HEK293 (cell line): Measurements from ENCODE around the gene CEP89.
"Not testable (repeated sequence)": the region's sequence is repeated elsewhere in the genome, so short reads cannot be mapped to it uniquely, and the experiment has no call there.

Experiments
- CTCF ChIA-PET: fragments of 350-600 bp; formaldehyde crosslinking; extraction: SDS; loops from one replicate; lab custom pipeline; 2021; ENCODE audit warnings: antibody characterized with exemption; lab: Yijun Ruan, JAX
- POLR2A ChIA-PET: fragments of 300-600 bp; formaldehyde crosslinking; extraction: SDS; loops from one replicate; lab custom pipeline; 2020; ENCODE audit warnings: antibody characterized with exemption, inconsistent platforms; lab: Yijun Ruan, JAX
- H3K27ac ChIP-seq: fragments of 200-500 bp; sonication (Bioruptor generic); 2 replicates; pipeline ENCODE4 v1.5.1; 2014; ENCODE audit warnings: low read depth, low read length, control low read depth, inconsistent platforms; ENCODE audit errors: extremely low read depth
- H3K36me3 ChIP-seq, 2 experiments: fragments of 200-500 bp in 1 of 2; sonication (Bioruptor generic) in 1 of 2; 1 replicate in 1 of 2; 2 replicates in 1 of 2; pipeline ENCODE4 v1.5.1; 2014 to 2017; ENCODE audit warnings: inconsistent platforms in 2 of 2, low read length in 2 of 2; ENCODE audit not compliant: control insufficient read depth in 2 of 2, insufficient read depth in 1 of 2
- H3K4me1 ChIP-seq: fragments of 200-500 bp; sonication (Bioruptor generic); 2 replicates; pipeline ENCODE4 v1.5.1; 2014; ENCODE audit warnings: mild to moderate bottlenecking, low read length, inconsistent platforms; ENCODE audit not compliant: control insufficient read depth, insufficient read depth
- H3K4me3 ChIP-seq: 2 replicates; pipeline ENCODE4 v1.5.1; 2011; ENCODE audit warnings: low read depth, mild to moderate bottlenecking, control low read depth, low read length, moderate library complexity
- H3K9me3 ChIP-seq: fragments of 200-500 bp; sonication (Bioruptor generic); 2 replicates; pipeline ENCODE4 v1.5.1; 2014; ENCODE audit warnings: low read depth, low read length, inconsistent platforms; ENCODE audit not compliant: control insufficient read depth, insufficient read depth
- FEZF1 ChIP-seq: fragments of 450-650 bp; formaldehyde crosslinking; IDR thresholded peaks from 2 replicates; pipeline ENCODE4 v1.5.1; 2016; ENCODE audit warnings: missing biosample characterization, missing genetic modification characterization
- GFI1B ChIP-seq: fragments of 450-650 bp; formaldehyde crosslinking; IDR thresholded peaks from 2 replicates; pipeline ENCODE4 v1.5.1; 2016; ENCODE audit warnings: missing biosample characterization, missing genetic modification characterization
- KLF9 ChIP-seq: fragments of 450-650 bp; formaldehyde crosslinking; IDR thresholded peaks from 2 replicates; pipeline ENCODE4 v1.5.1; 2016; ENCODE audit warnings: missing biosample characterization, missing genetic modification characterization, low read depth
- MEIS1 ChIP-seq: sonication (generic); formaldehyde crosslinking; IDR thresholded peaks from 2 replicates; pipeline ENCODE4 v1.8.1; 2022; ENCODE audit warnings: missing genetic modification reagents, mild to moderate bottlenecking, borderline replicate concordance
- MZF1 ChIP-seq: fragments of 450-650 bp; formaldehyde crosslinking; IDR thresholded peaks from 2 replicates; pipeline ENCODE4 v1.5.1; 2017; ENCODE audit warnings: missing biosample characterization, missing genetic modification characterization, borderline replicate concordance
- SCRT1 ChIP-seq: fragments of 450-650 bp; formaldehyde crosslinking; IDR thresholded peaks from 2 replicates; pipeline ENCODE4 v1.5.1; 2016; ENCODE audit warnings: missing biosample characterization, missing genetic modification characterization, borderline replicate concordance
- WT1 ChIP-seq: fragments of 450-650 bp; formaldehyde crosslinking; IDR thresholded peaks from 2 replicates; pipeline ENCODE4 v1.5.1; 2016; ENCODE audit warnings: missing biosample characterization, missing genetic modification characterization
- YY1 ChIP-seq: fragments of 450-650 bp; formaldehyde crosslinking; IDR thresholded peaks from 2 replicates; pipeline ENCODE4 v1.5.1; 2018; ENCODE audit warnings: missing biosample characterization, missing genetic modification characterization
- ZFHX2 ChIP-seq: fragments of 450-650 bp; formaldehyde crosslinking; conservative IDR thresholded peaks from 2 replicates; pipeline ENCODE4 v1.5.1; 2016; ENCODE audit warnings: missing biosample characterization, missing genetic modification characterization
- ZFP37 ChIP-seq: fragments of 450-650 bp; formaldehyde crosslinking; IDR thresholded peaks from 2 replicates; pipeline ENCODE4 v1.5.1; 2016; ENCODE audit warnings: missing biosample characterization, missing genetic modification characterization
- ZIC2 ChIP-seq: fragments of 450-650 bp; formaldehyde crosslinking; IDR thresholded peaks from 2 replicates; pipeline ENCODE4 v1.5.1; 2016; ENCODE audit warnings: missing biosample characterization, missing genetic modification characterization
- ZNF266 ChIP-seq: fragments of 450-650 bp; formaldehyde crosslinking; IDR thresholded peaks from 2 replicates; pipeline ENCODE4 v1.5.1; 2016; ENCODE audit warnings: missing biosample characterization, missing genetic modification characterization, low read depth
- ZNF302 ChIP-seq: fragments of 450-650 bp; formaldehyde crosslinking; IDR thresholded peaks from 2 replicates; pipeline ENCODE4 v1.5.1; 2016; ENCODE audit warnings: missing biosample characterization, missing genetic modification characterization, low read depth
- ZNF311 ChIP-seq: fragments of 450-650 bp; formaldehyde crosslinking; IDR thresholded peaks from 2 replicates; pipeline ENCODE4 v1.5.1; 2017; ENCODE audit warnings: missing biosample characterization, missing genetic modification characterization, borderline replicate concordance
- ZNF324 ChIP-seq: fragments of 450-650 bp; formaldehyde crosslinking; IDR thresholded peaks from 2 replicates; pipeline ENCODE4 v1.5.1; 2016; ENCODE audit warnings: missing biosample characterization, missing genetic modification characterization
- ZNF341 ChIP-seq: fragments of 450-650 bp; formaldehyde crosslinking; IDR thresholded peaks from 2 replicates; pipeline ENCODE4; 2016; ENCODE audit warnings: low read depth, missing biosample characterization, missing genetic modification characterization
- ZNF423 ChIP-seq: fragments of 450-650 bp; formaldehyde crosslinking; IDR thresholded peaks from 2 replicates; pipeline ENCODE4 v1.5.1; 2016; ENCODE audit warnings: missing biosample characterization, missing genetic modification characterization
- ZNF558 ChIP-seq: fragments of 450-650 bp; formaldehyde crosslinking; IDR thresholded peaks from 2 replicates; pipeline ENCODE4 v1.5.1; 2016; ENCODE audit warnings: missing biosample characterization, missing genetic modification characterization
- ZNF600 ChIP-seq: fragments of 450-650 bp; formaldehyde crosslinking; IDR thresholded peaks from 2 replicates; pipeline ENCODE4 v1.5.1; 2016; ENCODE audit warnings: missing biosample characterization, missing genetic modification characterization
- ZNF658 ChIP-seq: fragments of 450-650 bp; formaldehyde crosslinking; IDR thresholded peaks from 2 replicates; pipeline ENCODE4; 2016; ENCODE audit warnings: missing biosample characterization, missing genetic modification characterization
- ZNF707 ChIP-seq: fragments of 450-650 bp; formaldehyde crosslinking; IDR thresholded peaks from 2 replicates; pipeline ENCODE4 v1.5.1; 2016; ENCODE audit warnings: missing biosample characterization, missing genetic modification characterization
- ZSCAN23 ChIP-seq: fragments of 450-650 bp; formaldehyde crosslinking; IDR thresholded peaks from 2 replicates; pipeline ENCODE4 v1.5.1; 2016; ENCODE audit warnings: missing biosample characterization, missing genetic modification characterization
- TF ChIP-seq, protein P1 (sequence below): fragments of 450-650 bp; formaldehyde crosslinking; IDR thresholded peaks from 2 replicates; pipeline ENCODE4 v1.5.1; 2016; ENCODE audit warnings: missing biosample characterization, missing genetic modification characterization
- TF ChIP-seq, protein P2 (sequence below): fragments of 450-650 bp; formaldehyde crosslinking; conservative IDR thresholded peaks from 2 replicates; pipeline ENCODE4 v1.5.1; 2016; ENCODE audit warnings: low read depth, missing biosample characterization, missing genetic modification characterization
- TF ChIP-seq, protein P3 (sequence below): fragments of 450-650 bp; formaldehyde crosslinking; optimal IDR thresholded peaks from 2 replicates; pipeline ENCODE3; 2016; ENCODE audit warnings: missing biosample characterization, mild to moderate bottlenecking, missing genetic modification characterization

CEP89 gene

DNA sequence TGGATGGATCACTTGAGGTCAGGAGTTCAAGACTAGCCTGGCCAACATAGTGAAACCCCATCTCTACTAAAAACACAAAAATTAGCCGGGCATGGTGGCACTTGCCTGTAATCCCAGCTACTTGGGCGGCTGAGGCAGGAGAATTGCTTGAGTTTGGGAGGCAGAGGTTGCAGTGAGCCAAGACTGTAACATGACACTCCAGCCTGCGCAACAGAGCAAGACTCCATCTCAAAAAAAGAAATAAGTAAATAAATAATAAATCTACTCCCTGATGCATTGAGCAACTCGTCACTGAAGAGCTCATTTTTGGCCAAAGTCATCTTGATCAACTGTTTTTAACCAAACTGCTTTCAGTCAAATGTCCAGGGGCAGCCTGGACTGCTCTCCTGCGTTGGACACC lies 30.5 kb downstream of the CEP89 start:
- H3K4me3 ChIP-seq, H3K27ac ChIP-seq, H3K9me3 ChIP-seq, POLR2A ChIA-PET, H3K4me1 ChIP-seq: not testable (repeated sequence)
- 0 out of 2 replicates have a peak, but pooled peaks have one; percentile 21 for TF ChIP-seq WT1 (tag by site-specific recombination)
- peak; percentile 78 for TF ChIP-seq ZNF600
- CTCF ChIA-PET: interaction anchor here (0.6 to 0.8 kb wide), 2 partner anchors 178 to 251 kb away, joined by 3 to 6 read pairs; no protein-coding TSS in a partner anchor
- peaks cover 43 to 84% of the 10 kb centered on the region in 2 experiments for H3K36me3 ChIP-seq

DNA sequence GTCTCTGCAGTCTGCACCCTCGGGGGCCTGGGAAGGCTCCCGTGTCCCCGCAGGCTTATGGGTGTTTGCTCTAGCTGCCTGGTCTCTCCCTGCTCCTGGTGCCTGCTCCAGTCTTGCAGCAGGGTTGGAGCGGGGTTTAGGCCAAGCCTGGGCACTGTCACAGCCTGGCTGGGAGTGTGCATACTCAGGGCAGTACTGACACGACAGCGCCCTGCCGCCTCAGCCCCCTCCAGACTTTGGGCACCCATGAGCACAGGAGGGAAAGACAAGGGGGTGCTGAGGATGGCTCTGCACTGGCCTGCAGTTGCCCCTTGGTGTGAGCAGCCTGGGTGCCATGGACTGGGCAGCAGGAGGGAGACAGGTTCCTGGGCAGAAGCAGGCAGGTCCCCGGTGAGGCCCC lies 35.7 kb downstream of the CEP89 start:
- ChIA-PET CTCF (no interaction called here), POLR2A (no interaction called here)

DNA sequence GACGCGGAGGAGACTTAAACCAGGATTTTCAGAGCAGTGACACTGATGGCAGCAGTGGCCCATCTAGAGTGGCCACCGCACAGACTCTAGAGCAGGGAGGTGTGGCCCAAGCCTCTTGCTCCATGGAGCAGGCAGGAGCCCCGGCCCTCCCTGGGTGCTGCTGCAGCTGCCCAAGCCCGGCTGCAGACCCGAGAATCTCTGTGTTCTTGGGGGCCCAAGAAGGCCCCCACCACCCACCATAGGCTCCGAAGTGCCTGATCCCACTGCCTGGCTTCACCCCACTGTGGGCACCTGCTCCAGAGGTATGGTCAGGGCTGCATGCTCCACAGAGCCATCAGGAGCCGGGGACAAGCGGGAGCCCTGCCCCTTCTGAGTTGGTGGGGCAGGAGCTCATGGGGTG lies 36.1 kb downstream of the CEP89 start:
- Histone ChIP-seq H3K36me3 (peaks cover 44 to 66% of the 10 kb centered on the region in 2 experiments), H3K9me3 (no peaks in the 10 kb centered on the region; the same call in 1 of the 2 replicates), H3K27ac (no peak overlapping the region), H3K4me3 (no peak overlapping the region), H3K4me1 (no peaks in the 10 kb centered on the region)
- CTCF ChIA-PET: no interaction called here
- POLR2A ChIA-PET: no interaction called here
- TF ChIP-seq ZNF311 (tag by site-specific recombination): no peak
- no peak for TF ChIP-seq ZFP37 (tag by site-specific recombination)
- TF ChIP-seq, protein P1, sequence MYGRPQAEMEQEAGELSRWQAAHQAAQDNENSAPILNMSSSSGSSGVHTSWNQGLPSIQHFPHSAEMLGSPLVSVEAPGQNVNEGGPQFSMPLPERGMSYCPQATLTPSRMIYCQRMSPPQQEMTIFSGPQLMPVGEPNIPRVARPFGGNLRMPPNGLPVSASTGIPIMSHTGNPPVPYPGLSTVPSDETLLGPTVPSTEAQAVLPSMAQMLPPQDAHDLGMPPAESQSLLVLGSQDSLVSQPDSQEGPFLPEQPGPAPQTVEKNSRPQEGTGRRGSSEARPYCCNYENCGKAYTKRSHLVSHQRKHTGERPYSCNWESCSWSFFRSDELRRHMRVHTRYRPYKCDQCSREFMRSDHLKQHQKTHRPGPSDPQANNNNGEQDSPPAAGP (tag by site-specific recombination): no peak
- no peak for TF ChIP-seq ZNF324
- no peak for TF ChIP-seq GFI1B (tag by site-specific recombination)
- TF ChIP-seq ZNF266 (tag by site-specific recombination): no peak
- TF ChIP-seq, protein P2, sequence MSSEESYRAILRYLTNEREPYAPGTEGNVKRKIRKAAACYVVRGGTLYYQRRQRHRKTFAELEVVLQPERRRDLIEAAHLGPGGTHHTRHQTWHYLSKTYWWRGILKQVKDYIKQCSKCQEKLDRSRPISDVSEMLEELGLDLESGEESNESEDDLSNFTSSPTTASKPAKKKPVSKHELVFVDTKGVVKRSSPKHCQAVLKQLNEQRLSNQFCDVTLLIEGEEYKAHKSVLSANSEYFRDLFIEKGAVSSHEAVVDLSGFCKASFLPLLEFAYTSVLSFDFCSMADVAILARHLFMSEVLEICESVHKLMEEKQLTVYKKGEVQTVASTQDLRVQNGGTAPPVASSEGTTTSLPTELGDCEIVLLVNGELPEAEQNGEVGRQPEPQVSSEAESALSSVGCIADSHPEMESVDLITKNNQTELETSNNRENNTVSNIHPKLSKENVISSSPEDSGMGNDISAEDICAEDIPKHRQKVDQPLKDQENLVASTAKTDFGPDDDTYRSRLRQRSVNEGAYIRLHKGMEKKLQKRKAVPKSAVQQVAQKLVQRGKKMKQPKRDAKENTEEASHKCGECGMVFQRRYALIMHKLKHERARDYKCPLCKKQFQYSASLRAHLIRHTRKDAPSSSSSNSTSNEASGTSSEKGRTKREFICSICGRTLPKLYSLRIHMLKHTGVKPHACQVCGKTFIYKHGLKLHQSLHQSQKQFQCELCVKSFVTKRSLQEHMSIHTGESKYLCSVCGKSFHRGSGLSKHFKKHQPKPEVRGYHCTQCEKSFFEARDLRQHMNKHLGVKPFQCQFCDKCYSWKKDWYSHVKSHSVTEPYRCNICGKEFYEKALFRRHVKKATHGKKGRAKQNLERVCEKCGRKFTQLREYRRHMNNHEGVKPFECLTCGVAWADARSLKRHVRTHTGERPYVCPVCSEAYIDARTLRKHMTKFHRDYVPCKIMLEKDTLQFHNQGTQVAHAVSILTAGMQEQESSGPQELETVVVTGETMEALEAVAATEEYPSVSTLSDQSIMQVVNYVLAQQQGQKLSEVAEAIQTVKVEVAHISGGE (tag by site-specific recombination): no peak
- TF ChIP-seq ZFHX2 (tag by site-specific recombination): no peak

More for the DNA sequence above, 35.7 kb downstream of the CEP89 start:
- Histone ChIP-seq H3K4me3 (no peak overlapping the region), H3K9me3 (no peaks in the 10 kb centered on the region; the same call in 1 of the 2 replicates), H3K27ac (no peak overlapping the region), H3K36me3 (peaks cover 40 to 66% of the 10 kb centered on the region in 2 experiments), H3K4me1 (no peaks in the 10 kb centered on the region)
- TF ChIP-seq ZNF341: no peak
- TF ChIP-seq ZIC2 (tag by site-specific recombination): 0 out of 2 replicates have a peak, but pooled peaks have one; percentile 10

DNA sequence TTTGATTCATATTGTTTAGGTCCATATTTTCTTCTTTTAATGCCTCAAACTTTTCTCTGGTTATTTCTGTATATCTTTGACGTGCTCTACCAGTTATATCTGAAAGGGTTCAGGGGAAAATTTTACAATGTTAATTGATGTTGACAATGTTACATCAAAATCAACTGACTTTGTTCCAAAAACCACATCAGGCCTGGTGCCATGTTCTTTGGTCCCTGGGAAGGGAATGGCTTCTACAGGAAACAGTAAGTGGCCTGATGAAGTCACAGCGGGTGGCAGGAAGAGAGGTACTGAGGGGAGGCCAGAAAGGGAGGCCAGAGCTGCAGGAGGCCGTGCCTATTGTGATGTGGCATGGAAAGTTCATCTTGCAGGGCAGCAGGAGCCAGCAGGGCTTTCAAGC lies 38.2 kb downstream of the CEP89 start:
- ChIA-PET CTCF (no interaction called here), POLR2A (no interaction called here)
- Histone ChIP-seq H3K4me3 (no peak overlapping the region), H3K27ac (0 out of 2 replicates have a peak overlapping the region, but pooled peaks have one; percentile 31), H3K36me3 (peaks cover 64 to 70% of the 10 kb centered on the region in 2 experiments), H3K4me1 (no peaks in the 10 kb centered on the region), H3K9me3 (peaks cover 4% of the 10 kb centered on the region)
- no peak for TF ChIP-seq KLF9 (tag by site-specific recombination)
- TF ChIP-seq MEIS1 (CRISPR knock-in tag): no peak
- TF ChIP-seq YY1 (tag by site-specific recombination): no peak
- no peak for TF ChIP-seq ZNF707 (tag by site-specific recombination)
- no peak for TF ChIP-seq MZF1
- no peak for TF ChIP-seq ZNF311 (tag by site-specific recombination)
- no peak for TF ChIP-seq ZNF341
- TF ChIP-seq ZNF423 (tag by site-specific recombination): no peak
- no peak for TF ChIP-seq ZNF658 (tag by site-specific recombination)
- no peak for TF ChIP-seq SCRT1
- TF ChIP-seq, protein P3, sequence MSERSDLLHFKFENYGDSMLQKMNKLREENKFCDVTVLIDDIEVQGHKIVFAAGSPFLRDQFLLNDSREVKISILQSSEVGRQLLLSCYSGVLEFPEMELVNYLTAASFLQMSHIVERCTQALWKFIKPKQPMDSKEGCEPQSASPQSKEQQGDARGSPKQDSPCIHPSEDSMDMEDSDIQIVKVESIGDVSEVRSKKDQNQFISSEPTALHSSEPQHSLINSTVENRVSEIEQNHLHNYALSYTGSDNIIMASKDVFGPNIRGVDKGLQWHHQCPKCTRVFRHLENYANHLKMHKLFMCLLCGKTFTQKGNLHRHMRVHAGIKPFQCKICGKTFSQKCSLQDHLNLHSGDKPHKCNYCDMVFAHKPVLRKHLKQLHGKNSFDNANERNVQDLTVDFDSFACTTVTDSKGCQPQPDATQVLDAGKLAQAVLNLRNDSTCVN: no peak
- TF ChIP-seq ZSCAN23 (tag by site-specific recombination): no peak
- TF ChIP-seq ZNF558 (tag by site-specific recombination): no peak
- no peak for TF ChIP-seq FEZF1
- no peak for TF ChIP-seq ZNF302 (tag by site-specific recombination)
